ENCODE data around the gene ZNF414.

GRCh38 chr19:8466018-8466417, 47.9 kb downstream of the ZNF414 start:
- TF ChIP-seq POLR2A (IDR thresholded peaks at IDR 0.05) (no peak), CTCF (IDR thresholded peaks at IDR 0.05) (no peak)

Measured in body of pancreas (tissue), 4 donors.